PC-9 (cell line): ENCODE data around the gene SIDT1.

Experiments used
- EZH2 ChIP-seq: fragments of 200-600 bp; sonication (generic); IDR thresholded peaks from 2 replicates; pipeline ENCODE4 v1.8.0; 2017; ENCODE audit warnings: antibody characterized with exemption, low read depth
- TF ChIP-seq, protein P1 (sequence below): fragments of 200-600 bp; sonication (generic); conservative IDR thresholded peaks from 2 replicates; pipeline ENCODE4 v1.6.1; 2017; ENCODE audit warnings: mixed run types, antibody characterized with exemption, mild to moderate bottlenecking, moderate library complexity

- no peak for TF ChIP-seq EZH2
- TF ChIP-seq, protein P1, sequence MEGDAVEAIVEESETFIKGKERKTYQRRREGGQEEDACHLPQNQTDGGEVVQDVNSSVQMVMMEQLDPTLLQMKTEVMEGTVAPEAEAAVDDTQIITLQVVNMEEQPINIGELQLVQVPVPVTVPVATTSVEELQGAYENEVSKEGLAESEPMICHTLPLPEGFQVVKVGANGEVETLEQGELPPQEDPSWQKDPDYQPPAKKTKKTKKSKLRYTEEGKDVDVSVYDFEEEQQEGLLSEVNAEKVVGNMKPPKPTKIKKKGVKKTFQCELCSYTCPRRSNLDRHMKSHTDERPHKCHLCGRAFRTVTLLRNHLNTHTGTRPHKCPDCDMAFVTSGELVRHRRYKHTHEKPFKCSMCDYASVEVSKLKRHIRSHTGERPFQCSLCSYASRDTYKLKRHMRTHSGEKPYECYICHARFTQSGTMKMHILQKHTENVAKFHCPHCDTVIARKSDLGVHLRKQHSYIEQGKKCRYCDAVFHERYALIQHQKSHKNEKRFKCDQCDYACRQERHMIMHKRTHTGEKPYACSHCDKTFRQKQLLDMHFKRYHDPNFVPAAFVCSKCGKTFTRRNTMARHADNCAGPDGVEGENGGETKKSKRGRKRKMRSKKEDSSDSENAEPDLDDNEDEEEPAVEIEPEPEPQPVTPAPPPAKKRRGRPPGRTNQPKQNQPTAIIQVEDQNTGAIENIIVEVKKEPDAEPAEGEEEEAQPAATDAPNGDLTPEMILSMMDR: no peak
Observed at GRCh38 chr3:113660896-113661295, 128.5 kb downstream of the SIDT1 start.
